DOHH2 (cell line): ENCODE measurements around the gene ZIC2.
"Not testable (repeated sequence)": the region's sequence is repeated elsewhere in the genome, so short reads cannot be mapped to it uniquely, and the experiment has no call there.

Experiments
- CTCF ChIP-seq: fragments of 200-600 bp; sonication (generic); IDR thresholded peaks from one replicate; pipeline ENCODE4 v1.5.1; 2014; ENCODE audit warnings: antibody characterized with exemption, mild to moderate bottlenecking, low read depth, low read length; ENCODE audit not compliant: poor library complexity, severe bottlenecking
- EZH2phosphoT487 ChIP-seq: fragments of 200-600 bp; sonication (generic); IDR thresholded peaks from 2 replicates; pipeline ENCODE4 v1.6.1; 2017; ENCODE audit warnings: borderline replicate concordance, mild to moderate bottlenecking, antibody characterized with exemption, low read length, moderate library complexity, mixed read lengths

DNA sequence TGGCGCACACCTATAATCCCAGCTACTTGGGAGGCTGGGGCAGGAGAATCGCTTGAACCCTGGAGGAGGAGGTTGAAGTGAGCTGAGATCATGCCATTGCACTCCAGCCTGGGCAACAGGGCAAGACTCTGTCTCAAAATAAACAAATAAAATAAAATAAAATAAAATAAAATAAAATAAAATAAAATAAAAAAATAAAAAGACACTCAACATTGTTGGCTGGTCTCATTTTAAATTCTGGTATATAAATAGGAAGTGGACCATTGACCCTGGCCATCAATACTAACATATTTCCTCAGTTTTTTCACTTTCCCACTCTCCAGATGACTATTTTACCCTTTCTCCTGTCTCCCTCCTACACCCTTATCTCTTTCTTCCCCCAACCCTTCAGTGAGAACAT lies 36.1 kb upstream of the ZIC2 start:
- not testable (repeated sequence) for TF ChIP-seq CTCF, EZH2phosphoT487
